Colonic mucosa (tissue), 4 donors: ENCODE measurements around the gene CCT7. TPM values are rescaled to one million over a fixed set of nuclear protein-coding genes. Genes with fewer than 3 reads are reported as not detected.

ENCODE experiments used
- DNase-seq: peaks from one replicate; pipeline ENCODE4 v3.0.0-alpha.2; 2020
- H3K27ac ChIP-seq: fragments of 200-600 bp; one replicate; pipeline ENCODE4 v1.8.0; 2021
- H3K27me3 ChIP-seq: fragments of 200-600 bp; one replicate; pipeline ENCODE4 v1.8.0; 2021
- H3K36me3 ChIP-seq: fragments of 200-600 bp; one replicate; pipeline ENCODE4 v1.8.0; 2021
- H3K4me1 ChIP-seq: fragments of 200-600 bp; one replicate; pipeline ENCODE4 v1.8.0; 2021; ENCODE audit warnings: mild to moderate bottlenecking
- H3K4me3 ChIP-seq: fragments of 200-600 bp; one replicate; pipeline ENCODE4 v1.8.0; 2021
- H3K9ac ChIP-seq, 2 donors: one replicate each; pipeline ENCODE4 v1.7.0; 2013; ENCODE audit warnings: control low read depth in 2 of 2, low read depth in 2 of 2, low read length in 2 of 2
- H3K9me3 ChIP-seq: fragments of 200-600 bp; one replicate; pipeline ENCODE4 v1.8.0; 2021
- intact Hi-C: fragments of 100-400 bp; cut with DNase I; formaldehyde crosslinking; loops from one replicate; pipeline ENCODE4 v1.14.1; 2022
- total RNA-seq, 2 donors: library from RNA; stranded (reverse); fragmentation: NEBNext Ultra II Directional in 1 of 2; extraction: Animal tissue kit (Norgen Biotek cat#: 25700) in 1 of 2; gene quantifications; one replicate each; pipeline ENCODE4 v1.2.1, GENCODE V29; 2021
- TF ChIP-seq, protein P1 (sequence below): fragments of 200-600 bp; IDR thresholded peaks from one replicate; pipeline ENCODE4 v1.8.0; 2022; ENCODE audit warnings: antibody characterized with exemption, mild to moderate bottlenecking
- donor health status: healthy.
- donor health status: DM: no; HTN: no; CAD: no.
- donor health status: DM: no; HTN: no; CAD: no.

The CCT7 gene
- total RNA-seq, 2 donors from 2014 or later, result 147 to 353 TPM

DNA sequence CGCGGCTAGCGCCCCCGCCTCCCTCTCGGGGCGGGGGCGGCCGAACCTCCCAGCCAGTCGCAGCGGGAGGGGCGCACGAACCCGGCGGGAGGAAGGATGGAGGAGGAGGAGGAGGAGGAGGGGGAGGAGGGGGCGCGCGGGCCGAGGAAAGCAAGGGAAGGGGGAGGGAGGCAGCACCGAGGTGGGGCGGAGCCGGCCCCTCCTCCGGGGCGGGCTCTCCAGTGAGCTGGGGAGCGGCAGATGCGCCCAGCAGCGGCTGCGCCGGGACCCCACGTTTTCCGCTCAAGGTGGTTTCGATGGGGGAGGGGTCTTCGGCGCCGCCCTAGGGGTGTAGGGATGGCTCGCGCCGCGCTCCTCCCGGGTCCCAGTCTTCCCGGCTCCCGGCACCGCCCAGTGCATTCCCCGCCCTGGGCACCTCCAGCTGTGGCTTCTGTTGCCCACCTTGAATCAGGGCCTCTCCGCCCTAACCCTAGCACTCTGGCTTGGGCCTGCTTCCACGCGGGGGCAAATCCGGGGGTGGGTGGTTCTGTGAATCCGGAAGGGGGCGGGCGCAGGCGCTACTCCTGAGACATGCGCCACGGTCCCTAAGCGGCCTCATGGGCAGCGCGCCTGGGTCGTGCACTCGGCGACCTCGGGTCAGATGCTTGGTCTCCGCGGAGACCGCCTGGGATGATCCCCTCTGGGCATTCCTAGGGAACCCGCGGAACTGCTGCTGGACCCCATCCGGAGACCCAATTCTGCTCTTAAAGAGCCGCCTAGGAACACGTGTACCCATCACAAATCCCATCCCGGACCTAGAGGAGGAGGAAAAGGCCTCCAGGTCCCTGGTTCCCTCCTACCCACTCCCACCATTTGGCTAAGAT lies 50.4 kb downstream of the CCT7 start, which contains the start of gene FBXO41:
Gene FBXO41, minus strand, starts transcription at position 183 of the 863 bp plus-strand sequence. CDS start 14,848 bp downstream, outside the sequence.
- Histone ChIP-seq H3K9ac (peak within 1 kb of the TSS; percentile 29 to 60), H3K27me3 (no peaks in the 10 kb centered on the region), H3K36me3 (no peaks in the 10 kb centered on the region), H3K4me3 (peak within 1 kb of the TSS; percentile 68), H3K4me1 (no peaks in the 10 kb centered on the region), H3K9me3 (no peaks in the 10 kb centered on the region), H3K27ac (no peak within 1 kb of the TSS)
- peak; percentile 49 for DNase-seq
- intact Hi-C loops, result no loop called here
- TF ChIP-seq, protein P1, sequence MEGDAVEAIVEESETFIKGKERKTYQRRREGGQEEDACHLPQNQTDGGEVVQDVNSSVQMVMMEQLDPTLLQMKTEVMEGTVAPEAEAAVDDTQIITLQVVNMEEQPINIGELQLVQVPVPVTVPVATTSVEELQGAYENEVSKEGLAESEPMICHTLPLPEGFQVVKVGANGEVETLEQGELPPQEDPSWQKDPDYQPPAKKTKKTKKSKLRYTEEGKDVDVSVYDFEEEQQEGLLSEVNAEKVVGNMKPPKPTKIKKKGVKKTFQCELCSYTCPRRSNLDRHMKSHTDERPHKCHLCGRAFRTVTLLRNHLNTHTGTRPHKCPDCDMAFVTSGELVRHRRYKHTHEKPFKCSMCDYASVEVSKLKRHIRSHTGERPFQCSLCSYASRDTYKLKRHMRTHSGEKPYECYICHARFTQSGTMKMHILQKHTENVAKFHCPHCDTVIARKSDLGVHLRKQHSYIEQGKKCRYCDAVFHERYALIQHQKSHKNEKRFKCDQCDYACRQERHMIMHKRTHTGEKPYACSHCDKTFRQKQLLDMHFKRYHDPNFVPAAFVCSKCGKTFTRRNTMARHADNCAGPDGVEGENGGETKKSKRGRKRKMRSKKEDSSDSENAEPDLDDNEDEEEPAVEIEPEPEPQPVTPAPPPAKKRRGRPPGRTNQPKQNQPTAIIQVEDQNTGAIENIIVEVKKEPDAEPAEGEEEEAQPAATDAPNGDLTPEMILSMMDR, result no peak

DNA sequence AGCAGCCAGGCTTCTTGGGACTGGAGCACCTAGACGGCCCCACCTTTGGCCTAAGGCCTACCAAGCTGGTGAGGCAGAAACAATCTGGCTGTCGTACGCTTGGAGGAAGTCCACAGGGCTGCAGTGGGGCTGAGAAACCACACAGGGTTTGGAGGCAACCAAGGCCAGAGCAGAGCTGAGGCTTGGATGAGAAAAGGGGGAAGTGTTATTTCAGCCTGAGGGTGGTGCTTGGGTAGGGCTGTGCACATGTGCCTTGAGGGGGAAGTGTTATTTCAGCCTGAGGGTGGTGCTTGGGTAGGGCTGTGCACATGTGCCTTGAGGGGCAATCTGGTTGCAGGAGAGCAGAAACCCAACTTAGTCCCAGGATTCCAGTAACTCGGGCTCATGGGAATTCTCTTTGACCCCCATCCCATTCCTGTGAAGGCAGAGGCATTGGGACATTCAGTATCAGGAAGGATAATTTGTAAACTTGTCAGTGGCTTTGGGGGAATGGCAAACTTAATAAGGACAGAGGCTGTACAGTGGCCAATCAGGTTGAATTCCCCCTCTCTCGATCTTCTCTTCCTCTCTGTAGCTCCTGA lies 51.1 kb downstream of the CCT7 start:
- Histone ChIP-seq H3K4me3 (peak overlapping the region; percentile 68), H3K27ac (no peak overlapping the region)

DNA sequence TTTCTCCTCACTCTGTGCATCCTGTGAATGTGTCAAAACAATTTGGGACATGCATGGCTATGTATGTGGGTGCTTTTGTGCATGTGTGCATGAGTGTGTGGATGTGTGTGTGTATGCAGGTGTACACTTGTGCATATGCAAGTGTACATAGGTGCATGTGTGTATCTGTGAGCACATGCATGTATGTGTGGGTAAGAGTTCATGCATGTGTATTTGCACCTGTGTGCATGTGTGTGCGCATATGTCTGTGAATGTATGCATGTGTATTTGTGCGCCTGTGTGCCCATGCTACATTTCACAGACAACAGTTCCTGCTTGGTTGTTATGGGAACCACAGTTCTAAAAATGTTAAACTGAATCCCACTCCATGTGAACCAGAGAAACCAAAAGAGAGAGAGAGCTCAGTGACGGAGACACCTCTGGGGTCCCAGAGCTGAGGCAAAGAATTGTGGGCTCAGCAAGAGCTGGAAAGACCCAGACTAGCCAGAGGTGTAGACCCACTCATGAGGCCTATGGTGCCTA lies 52.1 kb downstream of the CCT7 start:
- Histone ChIP-seq H3K4me1 (peaks cover under 1% of the 10 kb centered on the region), H3K9ac (no peak overlapping the region), H3K27me3 (peaks cover 15% of the 10 kb centered on the region), H3K27ac (no peak overlapping the region), H3K9me3 (no peaks in the 10 kb centered on the region), H3K36me3 (no peaks in the 10 kb centered on the region), H3K4me3 (no peak overlapping the region)
- intact Hi-C loops, result no loop called here
- DNase-seq, result no peak
- TF ChIP-seq, protein P1, result no peak

More for the DNA sequence above, 51.1 kb downstream of the CCT7 start:
- TF ChIP-seq, protein P1, result no peak
- Histone ChIP-seq H3K36me3 (no peaks in the 10 kb centered on the region), H3K9ac (peak overlapping the region in 1 of 2 donors; percentile 16), H3K9me3 (no peaks in the 10 kb centered on the region), H3K4me1 (no peaks in the 10 kb centered on the region), H3K27me3 (peaks cover 5% of the 10 kb centered on the region)
- intact Hi-C loops, result no loop called here
- no peak for DNase-seq

DNA sequence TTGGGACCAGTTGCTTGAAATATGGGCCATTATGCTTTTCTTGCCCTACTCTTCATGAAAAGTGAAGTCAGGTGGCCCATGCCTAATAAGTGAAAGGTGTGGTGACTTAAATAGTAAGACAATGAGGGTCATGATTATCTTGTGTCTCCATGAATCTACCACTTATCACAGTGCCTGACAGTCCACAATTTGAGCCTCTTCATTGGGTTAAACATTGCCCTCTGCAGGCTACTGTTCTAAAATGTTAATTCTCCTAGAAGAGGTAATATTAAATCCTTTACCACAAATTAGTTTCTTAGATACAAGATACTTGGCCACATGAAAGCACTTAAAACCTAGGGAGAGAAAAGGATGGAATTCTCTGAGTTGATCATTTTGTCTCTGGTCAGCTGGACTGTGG lies 55.2 kb downstream of the CCT7 start:
- intact Hi-C loops, result no loop called here
- no peaks in the 10 kb centered on the region for H3K9me3 ChIP-seq
- no peak for DNase-seq
- no peak overlapping the region for H3K9ac ChIP-seq
- no peaks in the 10 kb centered on the region for H3K36me3 ChIP-seq
- peaks cover 6% of the 10 kb centered on the region for H3K4me1 ChIP-seq
- TF ChIP-seq, protein P1, result no peak
- H3K27ac ChIP-seq, result no peak overlapping the region
- no peak overlapping the region for H3K4me3 ChIP-seq
- H3K27me3 ChIP-seq, result peaks cover 46% of the 10 kb centered on the region

DNA sequence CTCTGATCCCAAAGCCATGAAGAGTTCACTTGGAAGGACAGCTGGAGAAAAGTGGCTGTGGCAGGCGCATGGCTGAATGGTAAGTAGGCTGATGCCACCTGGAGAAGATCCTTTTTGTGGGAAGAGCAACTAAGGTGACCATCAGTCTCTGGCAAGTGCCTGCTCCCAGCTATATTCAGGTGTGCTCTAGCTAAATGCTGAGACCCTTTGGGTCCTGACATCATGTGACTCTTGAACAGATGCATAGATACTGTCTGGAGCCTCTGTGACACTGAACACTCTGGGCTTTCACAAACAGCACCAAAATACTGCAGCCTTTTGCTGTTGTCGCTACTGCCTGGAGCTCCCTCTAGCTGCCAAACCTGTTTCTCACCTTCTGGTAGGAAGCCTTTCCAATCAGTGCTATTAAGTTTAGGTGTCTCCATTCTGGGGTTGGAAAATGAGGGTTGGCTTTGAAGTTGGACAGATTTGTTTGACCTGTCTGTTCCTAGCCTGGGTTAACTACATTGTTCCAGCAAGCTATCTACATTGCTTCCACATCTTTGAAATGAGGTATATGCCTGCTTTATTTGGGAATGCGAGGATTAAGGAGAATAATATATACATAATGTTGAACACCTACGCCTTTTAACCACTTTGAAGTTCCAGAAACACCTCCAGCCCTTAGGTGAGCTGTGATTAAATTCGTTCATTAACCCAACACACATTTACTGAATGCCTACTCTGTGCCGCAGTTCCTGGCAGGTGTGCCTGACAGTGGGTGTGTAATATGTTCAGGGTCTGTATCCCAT lies 56.1 kb downstream of the CCT7 start:
- peaks cover 55% of the 10 kb centered on the region for H3K27me3 ChIP-seq
- no peaks in the 10 kb centered on the region for H3K36me3 ChIP-seq
- H3K9me3 ChIP-seq, result no peaks in the 10 kb centered on the region
- TF ChIP-seq, protein P1, result peak; percentile 40
- intact Hi-C loops, result no loop called here
- peak; percentile 30 for DNase-seq
- H3K27ac ChIP-seq, result no peak overlapping the region
- peaks cover 6% of the 10 kb centered on the region for H3K4me1 ChIP-seq
- H3K4me3 ChIP-seq, result no peak overlapping the region
- no peak overlapping the region for H3K9ac ChIP-seq
